Measurements from ENCODE around the gene CRHR2. TPM values are rescaled to one million over a fixed set of nuclear protein-coding genes. Genes with fewer than 3 reads are reported as not detected.

CRHR2 gene
- total and polyA plus RNA-seq, 2 of the 4 experiments (the other 2 are of a cell fraction): not detected

DNA sequence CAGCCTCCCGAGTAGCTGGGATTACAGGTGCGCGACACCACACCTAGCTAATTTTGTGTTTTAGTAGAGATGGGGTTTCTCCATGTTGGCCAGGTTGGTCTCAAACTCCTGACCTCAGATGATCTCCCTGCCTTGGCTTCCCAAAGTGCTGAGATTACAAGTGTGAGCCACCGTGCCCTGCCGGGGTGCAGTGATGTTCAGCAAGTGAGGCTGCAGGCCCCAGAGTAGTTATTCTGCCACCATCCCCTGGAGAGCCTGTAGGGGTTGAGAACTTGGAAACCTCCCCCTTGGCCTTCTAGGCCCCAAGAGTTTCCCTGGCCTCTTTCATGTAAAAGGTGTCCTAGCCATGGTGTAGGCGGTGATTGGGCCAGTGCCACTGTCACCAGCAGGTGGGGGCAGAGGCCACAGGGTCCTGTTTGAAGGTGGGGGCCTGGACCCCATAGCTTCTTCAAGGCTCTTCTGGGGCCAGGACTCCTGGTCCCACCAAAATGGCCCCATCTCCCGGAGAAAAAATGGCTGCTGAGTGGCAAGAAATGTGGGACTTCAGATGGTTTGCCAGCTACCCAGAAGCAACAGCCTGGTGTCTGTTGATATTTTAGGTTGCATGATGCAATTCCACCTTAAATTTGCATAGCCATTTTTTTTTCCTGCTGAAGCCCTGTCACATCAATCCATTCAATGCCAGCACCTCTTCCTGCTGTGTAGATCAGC, 44.2 kb upstream of the CRHR2 start:
- no peak overlapping the region for H2BK5ac ChIP-seq (ENCODE audit: low read depth, low read length, poor library complexity, severe bottlenecking)
- H4K5ac ChIP-seq (ENCODE audit: low read depth, low read length): no peak overlapping the region
- no peak overlapping the region for H2AFZ ChIP-seq (replicated peaks; ENCODE audit: low read length, poor library complexity)
- no peak overlapping the region for H3K56ac ChIP-seq (ENCODE audit: extremely low read depth, insufficient read depth, low read length)
- H3K36me3 ChIP-seq (ENCODE audit: control insufficient read depth, insufficient read depth, low read length): no peaks in the 10 kb centered on the region
- WGBS, 2 experiments (ENCODE audit: extremely low coverage in 2 of 2, insufficient read length in 1 of 2): no CpG with 5 or more reads among the region's 7 CpGs
- H3K18ac ChIP-seq (ENCODE audit: low read depth, low read length): no peak overlapping the region
- DNase-seq: no peak
- H3K4ac ChIP-seq (ENCODE audit: low read depth, low read length): no peak overlapping the region
- H3K4me2 ChIP-seq (ENCODE audit: low read depth, low read length): no peak overlapping the region
- intact Hi-C loops (cut with micrococcal nuclease): no loop called here
- no peak overlapping the region for H2BK15ac ChIP-seq (ENCODE audit: low read depth, low read length)
- H4K91ac ChIP-seq (ENCODE audit: insufficient read depth, low read depth, low read length): no peak overlapping the region
- no peak overlapping the region for H2BK20ac ChIP-seq (ENCODE audit: low read depth, low read length)
- H4K8ac ChIP-seq (ENCODE audit: low read depth in 2 of 2, low read length in 2 of 2): no peak overlapping the region
- H2AK5ac ChIP-seq (ENCODE audit: low read depth, low read length): no peak overlapping the region
- H3K4me1 ChIP-seq (ENCODE audit: control insufficient read depth, insufficient read depth, low read length): no peaks in the 10 kb centered on the region
- no peak overlapping the region for H2BK120ac ChIP-seq (ENCODE audit: low read depth, low read length)
- H3K14ac ChIP-seq (replicated peaks; ENCODE audit: low read depth, low read length): no peak overlapping the region
- H3K9ac ChIP-seq (ENCODE audit: low read depth, low read length): no peak overlapping the region
- TF ChIP-seq, protein P1, sequence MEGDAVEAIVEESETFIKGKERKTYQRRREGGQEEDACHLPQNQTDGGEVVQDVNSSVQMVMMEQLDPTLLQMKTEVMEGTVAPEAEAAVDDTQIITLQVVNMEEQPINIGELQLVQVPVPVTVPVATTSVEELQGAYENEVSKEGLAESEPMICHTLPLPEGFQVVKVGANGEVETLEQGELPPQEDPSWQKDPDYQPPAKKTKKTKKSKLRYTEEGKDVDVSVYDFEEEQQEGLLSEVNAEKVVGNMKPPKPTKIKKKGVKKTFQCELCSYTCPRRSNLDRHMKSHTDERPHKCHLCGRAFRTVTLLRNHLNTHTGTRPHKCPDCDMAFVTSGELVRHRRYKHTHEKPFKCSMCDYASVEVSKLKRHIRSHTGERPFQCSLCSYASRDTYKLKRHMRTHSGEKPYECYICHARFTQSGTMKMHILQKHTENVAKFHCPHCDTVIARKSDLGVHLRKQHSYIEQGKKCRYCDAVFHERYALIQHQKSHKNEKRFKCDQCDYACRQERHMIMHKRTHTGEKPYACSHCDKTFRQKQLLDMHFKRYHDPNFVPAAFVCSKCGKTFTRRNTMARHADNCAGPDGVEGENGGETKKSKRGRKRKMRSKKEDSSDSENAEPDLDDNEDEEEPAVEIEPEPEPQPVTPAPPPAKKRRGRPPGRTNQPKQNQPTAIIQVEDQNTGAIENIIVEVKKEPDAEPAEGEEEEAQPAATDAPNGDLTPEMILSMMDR (conservative IDR thresholded peaks at IDR 0.05; ENCODE audit: low read depth, low read length): no peak
- TF ChIP-seq MAFK (IDR thresholded peaks at IDR 0.05; ENCODE audit: low read depth, low read length) (no peak), ELK1 (IDR thresholded peaks at IDR 0.05; ENCODE audit: borderline replicate concordance, low read depth, low read length) (no peak), MAZ (IDR thresholded peaks at IDR 0.05; ENCODE audit: borderline replicate concordance, low read depth, low read length) (no peak), POLR2A (IDR thresholded peaks at IDR 0.05; ENCODE audit: low read depth, low read length) (no peak), MXI1 (IDR thresholded peaks at IDR 0.05; ENCODE audit: borderline replicate concordance, low read depth, low read length) (no peak)
- no peak for ATAC-seq (ENCODE audit: low read depth)
- in situ Hi-C loops (cut with MboI; ENCODE audit: low sequenced_read_pairs): no loop called here
- H3K23ac ChIP-seq (ENCODE audit: low read depth, low read length): no peak overlapping the region
- H4K20me1 ChIP-seq (ENCODE audit: insufficient read depth, low read length): no peaks in the 10 kb centered on the region
- no peaks in the 10 kb centered on the region for H3K79me1 ChIP-seq (ENCODE audit: low read depth in 1 of 2, low read length in 2 of 2)
- POLR2A ChIA-PET (ENCODE audit: unreplicated experiment): no interaction called here
- H3K9me1 ChIP-seq (ENCODE audit: insufficient read depth, low read length): no peaks in the 10 kb centered on the region
- BruUV-seq (replicated peaks): no TSS peak
- H2AK9ac ChIP-seq (replicated peaks; ENCODE audit: low read depth, low read length, poor library complexity): no peak overlapping the region
- dilution Hi-C loops (cut with HindIII; ENCODE audit: low sequenced_read_pairs, unreplicated experiment): no loop called here
- H3K27me3 ChIP-seq (ENCODE audit: control insufficient read depth, insufficient read depth, low read length): peaks cover 68% of the 10 kb centered on the region
- no peak overlapping the region for H3K27ac ChIP-seq (ENCODE audit: insufficient read depth, low read length)
- CTCF ChIA-PET: no interaction called here
- no peak overlapping the region for H3K4me3 ChIP-seq (ENCODE audit: insufficient read depth, low read depth, low read length)
- H3K9me3 ChIP-seq (ENCODE audit: control insufficient read depth, insufficient read depth, low read length): peaks cover 3% of the 10 kb centered on the region; the same call in 1 of the 2 replicates
